NCI-H1436 (cell line): ENCODE results near the gene FRA10AC1.
A peak's percentile ranks its signal among the peaks of the same experiment; 100 is the strongest.
"Not testable (repeated sequence)": the region's sequence is repeated elsewhere in the genome, so short reads cannot be mapped to it uniquely, and the experiment has no call there.

ENCODE experiments used
- DNase-seq: peaks from one replicate; lab custom pipeline; 2025; lab: John Stamatoyannopoulos, UW

FRA10AC1 gene

GRCh38 chr10:93703066-93703465 lies 674 bp upstream of the FRA10AC1 start:
- DNase-seq: peak; percentile 23

DNA sequence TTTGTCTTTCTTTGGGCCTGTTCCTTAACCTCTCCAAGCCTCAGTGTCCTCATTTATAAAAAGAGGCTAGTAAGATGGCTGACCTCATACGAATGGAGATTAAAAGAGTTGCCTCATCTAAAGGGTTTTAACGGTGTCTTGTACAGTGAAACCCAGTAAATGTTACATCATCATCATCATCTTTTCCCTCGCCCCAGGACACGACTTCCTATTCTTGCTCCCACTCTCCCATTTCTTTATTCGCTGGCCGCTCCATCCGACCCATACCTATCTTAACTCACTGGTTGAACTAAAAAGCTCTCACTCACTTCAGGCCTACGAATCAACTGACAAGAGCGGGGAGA lies 554 bp downstream of the FRA10AC1 start:
- no peak for DNase-seq

GRCh38 chr10:93697207-93697606 lies 5.2 kb downstream of the FRA10AC1 start:
- DNase-seq: no peak

DNA sequence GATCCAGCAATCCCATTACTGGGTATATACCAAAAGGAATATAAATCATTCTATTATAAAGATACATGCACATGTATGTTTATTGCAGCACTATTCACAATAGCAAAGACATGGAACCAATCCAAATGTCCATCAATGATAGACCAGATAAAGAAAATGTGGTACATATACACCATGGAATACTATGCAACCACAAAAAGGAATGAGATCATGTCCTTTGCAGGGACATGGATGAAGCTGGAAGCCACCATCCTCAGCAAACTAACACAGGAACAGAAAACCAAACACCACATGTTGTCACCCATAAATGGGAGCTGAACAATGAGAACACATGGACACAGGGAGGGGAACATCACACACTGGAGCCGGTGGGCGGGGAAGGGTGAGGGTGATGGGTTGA lies 5.8 kb downstream of the FRA10AC1 start:
- not testable (repeated sequence) for DNase-seq

DNA sequence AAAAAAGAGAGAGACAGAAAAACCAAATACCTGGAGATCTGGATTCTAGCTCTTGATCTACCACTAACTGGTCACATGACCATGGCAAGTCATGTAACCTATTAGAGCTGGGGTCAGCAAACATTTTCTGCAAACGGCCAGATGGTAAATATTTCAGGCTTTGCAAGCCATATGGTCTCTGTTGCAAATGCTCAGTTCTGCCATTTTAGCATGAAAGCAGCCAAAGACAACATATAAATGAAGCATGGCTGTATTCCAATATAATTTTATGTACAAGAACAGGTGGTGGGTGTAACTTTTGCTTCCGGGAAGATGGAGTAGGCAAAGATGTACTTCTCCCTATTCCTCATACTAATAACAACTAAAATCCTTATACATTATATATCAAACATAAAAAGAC lies 6.7 kb downstream of the FRA10AC1 start:
- DNase-seq: no peak

- DNase-seq: no peak
These were observed 14.7 kb downstream of the FRA10AC1 start for GRCh38 chr10:93687737-93688136.

DNA sequence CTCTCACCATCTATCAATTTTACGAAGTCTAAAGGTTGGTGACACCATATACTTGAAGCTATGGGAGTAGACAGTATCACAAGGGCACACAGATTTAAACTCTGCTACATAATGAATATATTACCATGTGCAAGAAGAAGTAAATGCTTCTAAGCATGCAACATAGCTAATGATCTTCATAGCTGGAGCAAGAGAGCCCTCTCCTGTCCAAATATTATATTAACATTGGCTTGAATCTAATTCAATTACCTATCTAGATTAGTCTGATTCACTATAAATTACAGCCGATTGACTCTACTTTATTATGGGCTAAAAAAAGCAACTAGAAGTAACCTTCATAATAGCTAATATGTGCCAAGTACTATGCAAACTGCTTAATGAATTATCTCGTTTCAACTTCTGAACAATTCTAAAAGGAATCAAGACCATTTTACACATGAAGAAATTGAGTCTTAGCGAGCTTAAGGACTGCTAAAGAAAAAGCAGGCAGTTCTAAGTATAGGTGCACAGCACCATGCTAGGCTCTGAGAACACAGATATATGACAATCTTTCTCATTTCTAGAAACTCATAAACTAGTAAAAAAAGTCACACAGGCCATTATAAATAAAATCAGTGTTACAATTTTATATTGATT lies 21.9 kb downstream of the FRA10AC1 start:
- DNase-seq: peak; percentile 33

DNA sequence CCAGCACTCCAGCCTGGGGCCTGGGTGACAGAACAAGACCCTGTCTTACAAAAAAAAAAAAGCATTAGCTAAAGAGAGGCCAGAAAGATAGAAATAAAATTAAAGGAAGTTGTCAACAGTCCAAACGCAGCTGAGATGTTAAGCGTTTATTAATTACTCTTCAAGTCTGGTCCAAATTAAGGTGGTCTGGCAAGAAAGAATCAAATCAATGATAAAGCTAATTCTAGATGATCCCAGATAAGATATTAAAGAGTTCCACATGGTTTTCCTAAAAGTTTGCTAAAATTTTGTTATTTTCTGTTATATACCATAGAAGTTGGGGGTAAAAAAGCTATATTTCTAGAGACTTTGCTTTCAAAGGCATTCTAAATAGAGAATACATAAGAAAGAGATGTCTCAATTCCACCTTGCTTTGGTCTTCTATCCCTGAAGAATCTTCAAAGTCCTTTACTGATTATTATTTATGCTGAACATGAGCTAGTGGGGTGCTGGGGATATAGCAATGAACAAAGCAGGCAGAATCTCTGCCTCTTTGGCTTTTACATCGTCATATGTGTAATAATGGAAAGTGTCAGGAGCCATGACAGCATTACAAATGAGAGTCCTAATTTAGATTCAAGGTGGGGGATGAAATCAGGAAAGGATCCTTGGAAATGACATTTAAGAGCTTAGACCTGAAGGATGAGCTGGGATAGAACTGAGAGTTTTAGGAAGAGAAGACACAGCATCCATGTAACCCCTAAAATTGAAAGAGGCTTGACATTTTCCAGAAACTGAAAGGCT lies 23.4 kb downstream of the FRA10AC1 start:
- DNase-seq: no peak

- DNase-seq: no peak
These were observed 24.0 kb downstream of the FRA10AC1 start for GRCh38 chr10:93678386-93678785.

DNA sequence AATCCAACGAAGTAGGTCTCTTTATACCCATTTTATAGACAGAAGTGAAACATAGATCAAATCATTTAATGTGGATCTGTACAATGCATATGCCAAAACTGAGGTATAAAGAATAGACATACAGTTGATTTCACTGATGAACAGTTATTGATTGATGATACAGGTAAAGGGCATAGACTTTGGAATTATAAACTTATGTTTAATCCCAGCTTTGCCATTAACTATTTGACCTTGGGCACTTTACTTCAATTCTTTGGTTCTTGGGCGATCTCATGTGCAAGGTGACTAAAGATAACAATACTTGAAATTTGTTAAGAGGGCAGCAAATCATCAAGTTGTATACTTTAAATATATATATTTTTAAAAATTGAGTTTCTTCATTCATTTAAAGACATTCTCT lies 28.6 kb downstream of the FRA10AC1 start:
- no peak for DNase-seq

- no peak for DNase-seq
These were observed 29.5 kb downstream of the FRA10AC1 start for GRCh38 chr10:93672890-93673289.

- no peak for DNase-seq
These were observed 30.2 kb downstream of the FRA10AC1 start for GRCh38 chr10:93672022-93672678.

GRCh38 chr10:93671042-93671441 lies 31.4 kb downstream of the FRA10AC1 start:
- DNase-seq: no peak

DNA sequence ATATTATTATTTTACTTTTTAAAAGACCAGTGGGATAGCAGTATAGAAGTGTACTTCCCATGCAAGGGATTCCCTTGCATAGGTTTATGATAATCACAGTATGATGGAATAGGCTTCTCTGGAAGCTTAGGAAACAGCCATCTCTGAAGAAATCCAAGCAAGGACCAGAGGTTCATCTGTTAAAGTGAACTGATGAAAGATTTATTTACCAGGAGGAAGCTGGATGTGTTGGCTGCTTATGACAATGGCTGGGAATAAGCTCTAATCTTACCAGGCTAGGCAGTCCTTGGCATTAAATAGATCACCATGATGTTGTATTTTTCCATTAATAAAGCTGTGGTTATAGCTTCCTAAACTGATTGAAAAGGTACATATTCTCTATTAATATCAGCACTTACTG lies 32.0 kb downstream of the FRA10AC1 start:
- DNase-seq: no peak

- no peak for DNase-seq
These were observed 34.6 kb downstream of the FRA10AC1 start for GRCh38 chr10:93667795-93668194.

GRCh38 chr10:93666030-93666429 lies 36.4 kb downstream of the FRA10AC1 start:
- no peak for DNase-seq

DNA sequence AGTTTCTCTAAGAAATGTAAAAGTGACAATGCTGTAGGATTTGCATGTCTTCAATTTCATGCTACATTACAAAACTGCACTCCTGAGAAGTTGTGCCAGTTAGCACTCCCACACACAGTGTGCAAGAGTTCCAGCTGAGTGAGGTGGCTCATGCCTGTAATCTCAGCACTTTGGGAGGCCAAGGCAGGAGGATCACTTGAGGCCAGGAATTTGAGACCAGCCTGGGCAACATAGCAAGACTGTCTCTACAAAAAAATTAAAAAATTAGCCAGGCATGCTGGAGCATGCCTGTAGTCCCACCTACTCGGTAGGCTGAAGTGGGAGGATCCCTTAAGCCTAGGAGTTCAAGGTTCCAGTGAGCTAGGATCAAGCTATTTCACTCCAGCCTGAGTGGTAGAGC lies 44.6 kb downstream of the FRA10AC1 start:
- DNase-seq: no peak

- DNase-seq: no peak
These were observed 46.2 kb downstream of the FRA10AC1 start for GRCh38 chr10:93656155-93656554.

DNA sequence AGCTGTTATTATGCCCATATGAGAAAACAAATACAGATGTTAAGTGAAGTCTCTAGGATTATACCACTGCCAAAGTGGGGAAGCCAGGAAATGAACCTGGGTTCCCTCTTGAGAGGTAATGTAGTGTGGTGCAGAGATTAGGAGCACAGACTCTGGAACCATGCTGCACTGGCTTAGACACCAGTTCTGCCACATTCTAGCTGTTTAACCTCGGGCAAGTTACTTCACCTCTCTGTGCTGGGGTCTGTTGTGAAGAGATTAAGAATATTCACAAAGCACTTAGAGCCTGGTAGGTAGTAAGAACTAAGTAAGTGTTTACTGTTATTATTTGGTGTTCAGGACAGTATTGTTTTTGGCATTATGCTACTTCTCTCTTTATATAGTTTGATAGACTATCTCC lies 48.2 kb downstream of the FRA10AC1 start:
- DNase-seq: no peak

DNA sequence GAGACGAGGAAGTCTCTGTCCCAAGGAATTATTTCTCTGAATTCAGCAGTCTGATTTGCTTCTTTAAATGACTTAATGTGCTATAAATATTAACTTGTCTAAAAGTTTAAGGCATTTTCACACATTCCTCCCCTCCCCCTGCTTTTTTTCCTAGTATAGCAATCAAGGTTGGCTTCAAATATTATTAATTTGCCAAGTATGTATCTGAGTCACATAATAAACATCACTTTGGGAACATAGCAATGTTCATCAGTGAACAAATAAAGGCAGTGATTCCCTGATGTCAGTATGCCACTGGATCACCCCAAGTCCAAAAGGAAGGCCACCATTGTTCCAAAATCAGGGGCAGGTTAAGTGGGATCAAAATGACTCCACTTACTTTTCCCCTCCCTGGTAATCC lies 49.5 kb downstream of the FRA10AC1 start:
- DNase-seq: no peak

GRCh38 chr10:93639791-93640190 lies 62.6 kb downstream of the FRA10AC1 start:
- no peak for DNase-seq

DNA sequence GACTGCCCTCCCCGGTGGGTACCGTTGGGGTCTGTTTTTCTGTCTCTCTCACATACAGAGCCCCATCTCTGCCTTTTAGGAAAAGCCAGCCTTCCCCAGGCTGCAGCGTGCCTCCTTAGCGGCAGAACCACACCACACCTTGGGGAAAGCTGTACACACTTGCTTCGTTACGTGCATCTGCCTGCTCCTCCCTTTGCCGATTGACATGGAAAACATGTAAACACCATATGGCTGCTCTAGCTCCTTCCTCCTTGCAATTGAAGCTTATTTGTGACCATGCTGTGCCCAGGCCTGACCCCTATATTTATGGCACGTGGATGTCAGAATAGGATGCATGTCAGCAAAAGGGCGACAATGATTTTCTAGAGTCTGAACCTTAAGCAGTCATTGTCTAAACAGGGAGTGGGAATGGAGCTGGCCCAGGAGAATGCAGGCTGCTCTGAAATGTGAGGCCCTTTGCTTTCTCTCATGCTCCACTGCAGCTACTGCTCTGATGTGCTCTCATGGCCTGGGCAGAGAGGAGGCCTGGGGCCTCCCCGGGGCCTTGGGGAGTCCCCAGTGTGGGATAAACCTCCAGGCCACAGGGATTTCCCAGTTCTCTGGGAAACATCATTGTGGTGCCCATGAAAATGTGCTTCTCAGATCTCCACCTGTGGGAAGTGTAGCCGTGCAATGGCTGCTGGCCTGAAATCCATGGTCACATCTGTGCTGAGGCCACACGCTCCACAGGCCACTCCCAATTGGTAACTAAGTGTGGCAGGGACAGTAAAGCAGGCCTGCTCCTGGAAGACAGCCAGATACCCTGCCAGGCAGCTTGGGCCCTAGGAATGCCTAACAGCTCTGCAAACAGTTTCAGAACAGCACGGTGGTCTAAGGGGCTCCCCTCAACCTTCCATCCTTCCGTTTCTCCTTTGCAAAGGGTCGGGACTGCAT lies 71.5 kb downstream of the FRA10AC1 start:
- DNase-seq: no peak
